ENCODE data around the gene NTSR1. TPM values are rescaled to one million over a fixed set of nuclear protein-coding genes. Genes with fewer than 3 reads are reported as not detected.

The NTSR1 gene
- total and polyA plus RNA-seq, 2 of the 13 experiments (the other 11 are each of a cell fraction or from before 2014, with no cell fraction given), result 0.09 to 0.12 TPM

DNA sequence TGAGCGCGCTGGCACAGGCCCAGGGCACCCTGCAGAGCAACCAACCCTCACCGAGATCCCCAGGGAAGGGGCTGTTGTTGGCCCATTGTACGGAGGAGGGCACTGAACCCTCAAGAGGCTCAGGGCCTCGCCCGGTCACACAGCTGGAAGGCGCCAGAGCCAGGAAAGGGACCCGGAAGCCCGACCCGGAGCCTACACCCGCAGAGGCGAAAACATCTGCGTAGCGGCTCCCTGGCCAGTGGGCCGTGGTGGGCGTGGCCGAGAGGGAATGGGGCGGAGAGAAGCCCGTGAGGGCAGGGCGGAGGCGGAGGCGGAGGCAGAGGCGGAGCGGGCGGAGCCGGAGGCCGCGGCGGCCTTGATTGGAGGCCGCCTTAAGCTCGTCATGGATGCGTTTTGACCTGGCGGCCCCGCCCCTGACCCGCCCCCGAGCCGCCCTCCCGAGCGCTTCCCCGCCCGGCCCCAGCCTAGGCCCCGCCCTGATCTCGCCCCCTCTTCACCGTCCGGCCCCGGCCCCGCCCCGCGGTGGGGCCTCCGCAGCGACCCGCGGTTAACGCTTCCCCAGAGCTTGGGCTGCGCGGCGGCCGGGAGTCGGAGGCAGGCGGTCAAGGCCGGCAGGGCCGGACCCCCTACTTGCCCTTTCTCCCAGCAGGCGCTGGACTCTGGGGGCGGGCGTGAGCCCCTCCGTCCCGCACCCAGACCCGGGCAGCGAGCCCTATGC lies 85.5 kb downstream of the NTSR1 start (continued):
- TF ChIP-seq, protein P1, sequence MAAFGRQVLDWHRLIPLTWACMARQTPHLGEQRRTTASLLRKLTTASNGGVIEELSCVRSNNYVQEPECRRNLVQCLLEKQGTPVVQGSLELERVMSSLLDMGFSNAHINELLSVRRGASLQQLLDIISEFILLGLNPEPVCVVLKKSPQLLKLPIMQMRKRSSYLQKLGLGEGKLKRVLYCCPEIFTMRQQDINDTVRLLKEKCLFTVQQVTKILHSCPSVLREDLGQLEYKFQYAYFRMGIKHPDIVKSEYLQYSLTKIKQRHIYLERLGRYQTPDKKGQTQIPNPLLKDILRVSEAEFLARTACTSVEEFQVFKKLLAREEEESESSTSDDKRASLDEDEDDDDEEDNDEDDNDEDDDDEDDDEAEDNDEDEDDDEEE (CRISPR knock-in tag; IDR thresholded peaks at IDR 0.05), result peak; percentile 29; the same call in 1 of the 2 replicates
- TF ChIP-seq SNAI1 (CRISPR knock-in tag; IDR thresholded peaks at IDR 0.05; ENCODE audit: borderline replicate concordance), result peak; percentile 73; the same call in 1 of the 2 replicates
- TF ChIP-seq MED8 (CRISPR knock-in tag; IDR thresholded peaks at IDR 0.05; ENCODE audit: insufficient replicate concordance), result peak; percentile 52
- peak; percentile 28 for TF ChIP-seq RXRA (CRISPR knock-in tag; IDR thresholded peaks at IDR 0.05)
- peak; percentile 74 for TF ChIP-seq KAT8 (CRISPR knock-in tag; IDR thresholded peaks at IDR 0.05)
- TF ChIP-seq, protein P2, sequence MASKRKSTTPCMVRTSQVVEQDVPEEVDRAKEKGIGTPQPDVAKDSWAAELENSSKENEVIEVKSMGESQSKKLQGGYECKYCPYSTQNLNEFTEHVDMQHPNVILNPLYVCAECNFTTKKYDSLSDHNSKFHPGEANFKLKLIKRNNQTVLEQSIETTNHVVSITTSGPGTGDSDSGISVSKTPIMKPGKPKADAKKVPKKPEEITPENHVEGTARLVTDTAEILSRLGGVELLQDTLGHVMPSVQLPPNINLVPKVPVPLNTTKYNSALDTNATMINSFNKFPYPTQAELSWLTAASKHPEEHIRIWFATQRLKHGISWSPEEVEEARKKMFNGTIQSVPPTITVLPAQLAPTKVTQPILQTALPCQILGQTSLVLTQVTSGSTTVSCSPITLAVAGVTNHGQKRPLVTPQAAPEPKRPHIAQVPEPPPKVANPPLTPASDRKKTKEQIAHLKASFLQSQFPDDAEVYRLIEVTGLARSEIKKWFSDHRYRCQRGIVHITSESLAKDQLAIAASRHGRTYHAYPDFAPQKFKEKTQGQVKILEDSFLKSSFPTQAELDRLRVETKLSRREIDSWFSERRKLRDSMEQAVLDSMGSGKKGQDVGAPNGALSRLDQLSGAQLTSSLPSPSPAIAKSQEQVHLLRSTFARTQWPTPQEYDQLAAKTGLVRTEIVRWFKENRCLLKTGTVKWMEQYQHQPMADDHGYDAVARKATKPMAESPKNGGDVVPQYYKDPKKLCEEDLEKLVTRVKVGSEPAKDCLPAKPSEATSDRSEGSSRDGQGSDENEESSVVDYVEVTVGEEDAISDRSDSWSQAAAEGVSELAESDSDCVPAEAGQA (IDR thresholded peaks at IDR 0.05; ENCODE audit: low read depth), result peak; percentile 53
- TF ChIP-seq, protein P2 (CRISPR knock-in tag; IDR thresholded peaks at IDR 0.05; ENCODE audit: borderline replicate concordance), result 0 out of 2 replicates have a peak, but pooled peaks have one; percentile 57
- TF ChIP-seq, protein P3, sequence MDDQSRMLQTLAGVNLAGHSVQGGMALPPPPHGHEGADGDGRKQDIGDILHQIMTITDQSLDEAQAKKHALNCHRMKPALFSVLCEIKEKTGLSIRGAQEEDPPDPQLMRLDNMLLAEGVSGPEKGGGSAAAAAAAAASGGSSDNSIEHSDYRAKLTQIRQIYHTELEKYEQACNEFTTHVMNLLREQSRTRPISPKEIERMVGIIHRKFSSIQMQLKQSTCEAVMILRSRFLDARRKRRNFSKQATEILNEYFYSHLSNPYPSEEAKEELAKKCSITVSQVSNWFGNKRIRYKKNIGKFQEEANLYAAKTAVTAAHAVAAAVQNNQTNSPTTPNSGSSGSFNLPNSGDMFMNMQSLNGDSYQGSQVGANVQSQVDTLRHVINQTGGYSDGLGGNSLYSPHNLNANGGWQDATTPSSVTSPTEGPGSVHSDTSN (CRISPR knock-in tag; IDR thresholded peaks at IDR 0.05; ENCODE audit: borderline replicate concordance), result no peak
- peak; percentile 48; the same call in 1 of the 2 replicates for TF ChIP-seq ZFP1 (CRISPR knock-in tag; IDR thresholded peaks at IDR 0.05)
- TF ChIP-seq CBX1 (IDR thresholded peaks at IDR 0.05; ENCODE audit: low read depth), result peak; percentile 13
- peak; percentile 91 for TF ChIP-seq ZFX (CRISPR knock-in tag; IDR thresholded peaks at IDR 0.05; ENCODE audit: low read depth)
- peak; percentile 96 for TF ChIP-seq POLR2G (IDR thresholded peaks at IDR 0.05; ENCODE audit: low read depth, low read length)
- TF ChIP-seq BRD4 (CRISPR knock-in tag; IDR thresholded peaks at IDR 0.05), result peak; percentile 35; the same call in 1 of the 2 replicates
- TF ChIP-seq NFATC3 (CRISPR knock-in tag; IDR thresholded peaks at IDR 0.05), result no peak; the same call in 1 of the 2 replicates
- TF ChIP-seq, protein P4, sequence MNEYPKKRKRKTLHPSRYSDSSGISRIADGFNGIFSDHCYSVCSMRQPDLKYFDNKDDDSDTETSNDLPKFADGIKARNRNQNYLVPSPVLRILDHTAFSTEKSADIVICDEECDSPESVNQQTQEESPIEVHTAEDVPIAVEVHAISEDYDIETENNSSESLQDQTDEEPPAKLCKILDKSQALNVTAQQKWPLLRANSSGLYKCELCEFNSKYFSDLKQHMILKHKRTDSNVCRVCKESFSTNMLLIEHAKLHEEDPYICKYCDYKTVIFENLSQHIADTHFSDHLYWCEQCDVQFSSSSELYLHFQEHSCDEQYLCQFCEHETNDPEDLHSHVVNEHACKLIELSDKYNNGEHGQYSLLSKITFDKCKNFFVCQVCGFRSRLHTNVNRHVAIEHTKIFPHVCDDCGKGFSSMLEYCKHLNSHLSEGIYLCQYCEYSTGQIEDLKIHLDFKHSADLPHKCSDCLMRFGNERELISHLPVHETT (CRISPR knock-in tag; conservative IDR thresholded peaks at IDR 0.05), result 0 out of 2 replicates have a peak, but pooled peaks have one; percentile 38
- peak; percentile 26; the same call in 1 of the 2 replicates for TF ChIP-seq HDAC2 (CRISPR knock-in tag; IDR thresholded peaks at IDR 0.05)
- no peak for TF ChIP-seq CHD4 (IDR thresholded peaks at IDR 0.05; ENCODE audit: borderline replicate concordance, low read length)
- TF ChIP-seq PHB2 (IDR thresholded peaks at IDR 0.05; ENCODE audit: partially characterized antibody), result no peak
- TF ChIP-seq, protein P5, sequence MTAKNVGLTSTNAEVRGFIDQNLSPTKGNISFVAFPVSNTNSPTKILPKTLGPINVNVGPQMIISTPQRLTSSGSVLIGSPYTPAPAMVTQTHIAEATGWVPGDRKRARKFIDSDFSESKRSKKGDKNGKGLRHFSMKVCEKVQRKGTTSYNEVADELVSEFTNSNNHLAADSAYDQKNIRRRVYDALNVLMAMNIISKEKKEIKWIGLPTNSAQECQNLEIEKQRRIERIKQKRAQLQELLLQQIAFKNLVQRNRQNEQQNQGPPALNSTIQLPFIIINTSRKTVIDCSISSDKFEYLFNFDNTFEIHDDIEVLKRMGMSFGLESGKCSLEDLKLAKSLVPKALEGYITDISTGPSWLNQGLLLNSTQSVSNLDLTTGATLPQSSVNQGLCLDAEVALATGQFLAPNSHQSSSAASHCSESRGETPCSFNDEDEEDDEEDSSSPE (CRISPR knock-in tag; IDR thresholded peaks at IDR 0.05), result peak; percentile 46; the same call in 1 of the 2 replicates
